K562 (cell line): Measurements from ENCODE around the gene KYAT1. TPM values are rescaled to one million over a fixed set of nuclear protein-coding genes. Genes with fewer than 3 reads are reported as not detected.

Experiments
- ATAC-seq: fragments of 200-7000 bp; cut with Tn5 transposase; 3 replicates; pipeline ENCODE4 v1.9.1; 2020; ENCODE audit warnings: moderate library complexity
- BruUV-seq: library from RNA; stranded (reverse); fragments of 400-500 nt; replicated peaks from 2 replicates; lab custom pipeline; 2021; lab: Mats Ljungman, UMichigan
- CTCF ChIA-PET: fragments of 300-600 bp; formaldehyde crosslinking; extraction: SDS; loops from one replicate; lab custom pipeline; 2021; ENCODE audit warnings: low intra/inter-chr PET ratio; lab: Yijun Ruan, JAX
- POLR2A ChIA-PET: fragments of 300-600, 350-650 bp; sonication (Branson Sonifier 250); formaldehyde crosslinking; extraction: SDS; loops from one replicate; lab custom pipeline; 2021; ENCODE audit warnings: antibody characterized with exemption, inconsistent platforms; lab: Yijun Ruan, JAX
- DNase-seq, 4 experiments: peaks; one replicate each; pipeline versions ENCODE4 v3.0.0 to v3.0.0-alpha.2; 2011 to 2018; ENCODE audit warnings: low spot score in 3 of 4, mixed read lengths in 3 of 4; ENCODE audit errors: extremely low read depth in 1 of 4
- FAIRE-seq: peaks from 2 replicates; lab custom pipeline; 2011; peaks lifted over from hg19 to GRCh38; lab: Jason Lieb, UNC
- H2AFZ ChIP-seq: 2 replicates; pipeline ENCODE4 v1.6.0; 2011; ENCODE audit warnings: low read depth, low read length, control low read depth, inconsistent platforms
- H3K27ac ChIP-seq: fragments of 200-600 bp; 3 replicates; pipeline ENCODE4 v1.8.0; 2011; ENCODE audit warnings: low read depth, mild to moderate bottlenecking, control low read depth, inconsistent platforms, low read length, moderate library complexity, mixed read lengths; ENCODE audit errors: extremely low read depth
- H3K27me3 ChIP-seq, 2 experiments: fragments of 300-600 bp in 1 of 2; 2 replicates in 1 of 2; 3 replicates in 1 of 2; pipeline versions ENCODE4 v1.6.0 to v1.8.0; 2011; ENCODE audit warnings: inconsistent platforms in 2 of 2, low read length in 2 of 2, mild to moderate bottlenecking in 1 of 2, mixed read lengths in 1 of 2, moderate library complexity in 1 of 2; ENCODE audit not compliant: control insufficient read depth in 2 of 2, insufficient read depth in 2 of 2
- H3K36me3 ChIP-seq: fragments of 300-600 bp; 3 replicates; pipeline ENCODE4 v1.8.0; 2011; ENCODE audit warnings: mild to moderate bottlenecking, low read length, inconsistent platforms; ENCODE audit not compliant: control insufficient read depth, insufficient read depth
- H3K4me1 ChIP-seq, 2 experiments: fragments of 200-600 bp in 1 of 2; replicated peaks in 1 of 2; 2 replicates in 1 of 2; 3 replicates in 1 of 2; pipeline versions ENCODE4 v1.5.1 to v1.8.0; 2011; ENCODE audit warnings: inconsistent platforms in 2 of 2, low read length in 2 of 2, mild to moderate bottlenecking in 1 of 2, mixed read lengths in 1 of 2, moderate library complexity in 1 of 2; ENCODE audit not compliant: control insufficient read depth in 2 of 2, insufficient read depth in 2 of 2
- H3K4me2 ChIP-seq: 2 replicates; pipeline ENCODE4 v1.6.1; 2011; ENCODE audit warnings: low read length, control low read depth, inconsistent platforms, mixed read lengths; ENCODE audit not compliant: insufficient read depth
- H3K4me3 ChIP-seq: fragments of 200-600 bp; sonication (generic), shearing (Covaris generic); 2 replicates; pipeline ENCODE4 v1.5.1; 2016; ENCODE audit warnings: control low read depth, inconsistent platforms
- H3K79me2 ChIP-seq: fragments of 200-600 bp; 3 replicates; pipeline ENCODE4 v1.8.0; 2011; ENCODE audit warnings: low read length, inconsistent platforms; ENCODE audit not compliant: control insufficient read depth, insufficient read depth
- H3K9ac ChIP-seq, 2 experiments: 2 replicates each; pipeline versions ENCODE4 v1.6.0 to v1.6.1; 2011; ENCODE audit warnings: low read depth in 2 of 2, low read length in 2 of 2, control low read depth in 1 of 2, inconsistent platforms in 1 of 2, mild to moderate bottlenecking in 1 of 2, mixed read lengths in 1 of 2; ENCODE audit not compliant: insufficient read depth in 1 of 2
- H3K9me1 ChIP-seq: one replicate; pipeline ENCODE4 v1.6.0; 2011; ENCODE audit warnings: inconsistent platforms, mild to moderate bottlenecking, low read length, moderate library complexity; ENCODE audit not compliant: control insufficient read depth, insufficient read depth
- H3K9me3 ChIP-seq: replicated peaks from 2 replicates; pipeline ENCODE4 v1.5.1; 2011; ENCODE audit warnings: low read depth, low read length, inconsistent platforms; ENCODE audit not compliant: control insufficient read depth, insufficient read depth
- H4K20me1 ChIP-seq: replicated peaks from 2 replicates; pipeline ENCODE4 v1.6.1; 2011; ENCODE audit warnings: low read length, inconsistent platforms, mixed read lengths; ENCODE audit not compliant: control insufficient read depth, insufficient read depth
- ARID4B ChIP-seq: sonication (generic); formaldehyde crosslinking; IDR thresholded peaks from 2 replicates; pipeline ENCODE4 v1.8.0; 2022; ENCODE audit warnings: mild to moderate bottlenecking, missing genetic modification reagents
- DLX4 ChIP-seq: fragments of 250-450 bp; sonication (Bioruptor Pico); IDR thresholded peaks from 2 replicates; pipeline ENCODE4 v1.6.1; 2021; ENCODE audit warnings: mild to moderate bottlenecking
- KLF16 ChIP-seq: IDR thresholded peaks from 2 replicates; pipeline ENCODE4 v1.6.1; 2016; ENCODE audit warnings: antibody characterized with exemption
- POLR2A ChIP-seq: fragments of 450-650 bp; conservative IDR thresholded peaks from 2 replicates; pipeline ENCODE4 v1.6.1; 2016
- RBFOX2 ChIP-seq: fragments of 200-400 bp; formaldehyde crosslinking; IDR thresholded peaks from 2 replicates; pipeline ENCODE4 v1.6.1; 2017; ENCODE audit warnings: low read depth, mild to moderate bottlenecking, low read length, moderate library complexity
- TCF7 ChIP-seq: sonication (generic); IDR thresholded peaks from 2 replicates; pipeline ENCODE4 v1.6.1; 2016; ENCODE audit warnings: antibody characterized with exemption, borderline replicate concordance
- ZFPM2 ChIP-seq: fragments of 250-450 bp; sonication (Bioruptor Pico); IDR thresholded peaks from 2 replicates; pipeline ENCODE4 v1.5.1; 2022; ENCODE audit warnings: mild to moderate bottlenecking
- ZNF551 ChIP-seq: fragments of 250-450 bp; sonication (Bioruptor Pico); IDR thresholded peaks from 2 replicates; pipeline ENCODE4 v1.5.0; 2021; ENCODE audit warnings: mild to moderate bottlenecking, moderate library complexity
- WGBS: fragments of 100-300 bp; shearing (Covaris generic); methylation state at CpG from one replicate; pipeline ENCODE4 v1.1.6; 2016; ENCODE audit warnings: low coverage, mixed read lengths; ENCODE audit not compliant: insufficient coverage; ENCODE audit errors: missing lambda C conversion rate; 5-methylcytosine and 5-hydroxymethylcytosine counted together
- in situ Hi-C: fragments of 300-500 bp; cut with MboI; formaldehyde crosslinking; loops from 4 replicates; pipeline ENCODE4 v1.15.0; 2018; ENCODE audit warnings: inconsistent platforms, mixed read lengths
- intact Hi-C: fragments of 100-400 bp; cut with micrococcal nuclease; formaldehyde crosslinking; loops from 2 replicates; pipeline ENCODE4 v1.14.2; 2022
- polyA plus RNA-seq, 8 experiments: library from polyadenylated mRNA; depleted of rRNA in 4 of 8; stranded (reverse) in 5 of 8; unstranded in 3 of 8; fragments of >200 nt; fragmentation: Nextera tagmentation in 2 of 8; fragmentation: Illumina TruSeq in 1 of 8; extraction: Ambion mirVana in 2 of 8; extraction: Trizol in 1 of 8; gene quantifications; 2 replicates each; pipeline versions ENCODE4 v1.2.1 to v1.2.3, GENCODE V29; 2011 to 2014; ENCODE audit warnings: inconsistent platforms in 1 of 8, missing spikeins in 1 of 8
- total RNA-seq, 7 experiments: library from RNA; depleted of rRNA in 6 of 7; stranded (reverse); fragments of >200 nt in 6 of 7; fragmentation: Illumina TruSeq in 2 of 7; extraction: Trizol in 2 of 7; gene quantifications; 2 replicates each; pipeline versions ENCODE4 v1.2.1 to v1.2.3, GENCODE V29; 2011 to 2021; ENCODE audit warnings: low replicate concordance in 1 of 7
- TF ChIP-seq, protein P1 (sequence below): sonication (generic); formaldehyde crosslinking; IDR thresholded peaks from 2 replicates; pipeline ENCODE4 v1.8.1; 2023; ENCODE audit warnings: mild to moderate bottlenecking, missing genetic modification reagents

The KYAT1 gene
- total and polyA plus RNA-seq, 9 of the 15 experiments (the other 6 are each of a cell fraction or from before 2014, with no cell fraction given) = 6.4 to 16.8 (median 11.1) TPM

- H3K9me1 ChIP-seq = no peaks in the 10 kb centered on the region
- H3K4me1 ChIP-seq = peaks cover 4 to 61% of the 10 kb centered on the region in 2 experiments; a peak in 3 of 5 replicates
- BruUV-seq = no TSS peak
- H3K4me2 ChIP-seq = no peak overlapping the region
- peak overlapping the region in 1 of 2 experiments; percentile 99; a peak in 2 of 4 replicates for H3K9ac ChIP-seq
- H3K4me3 ChIP-seq = no peak overlapping the region
- no peak overlapping the region for H2AFZ ChIP-seq
- 75% methylated on average over 24 of the region's 24 CpGs for WGBS
- DNase-seq = no peak
- CTCF ChIA-PET = interaction anchor here (0.6 kb wide), 1 partner anchor 42 kb away, joined by 3 read pairs; no protein-coding TSS in a partner anchor
- peaks cover 61% of the 10 kb centered on the region for H3K36me3 ChIP-seq
- no peak for ATAC-seq
- FAIRE-seq = no peak
- H3K9me3 ChIP-seq = no peaks in the 10 kb centered on the region
- intact Hi-C loops = no loop called here
- peaks cover 20% of the 10 kb centered on the region for H3K79me2 ChIP-seq
- no peak overlapping the region for H3K27ac ChIP-seq
- peaks cover 14% of the 10 kb centered on the region for H4K20me1 ChIP-seq
- POLR2A ChIA-PET = interaction anchor here (1.0 to 3.9 kb wide), 6 partner anchors 9 to 62 kb away, joined by 3 to 48 read pairs (median 4); partner anchors contain the start of gene SPOUT1
- in situ Hi-C loops = no loop called here
- H3K27me3 ChIP-seq = no peaks in the 10 kb centered on the region
- TF ChIP-seq ZFPM2 (CRISPR knock-in tag) (no peak), POLR2A (peak; percentile 36), DLX4 (CRISPR knock-in tag) (no peak), ZNF551 (CRISPR knock-in tag) (no peak), RBFOX2 (peak; percentile 71), KLF16 (no peak), TCF7 (no peak), ARID4B (CRISPR knock-in tag) (no peak)
- TF ChIP-seq, protein P1, sequence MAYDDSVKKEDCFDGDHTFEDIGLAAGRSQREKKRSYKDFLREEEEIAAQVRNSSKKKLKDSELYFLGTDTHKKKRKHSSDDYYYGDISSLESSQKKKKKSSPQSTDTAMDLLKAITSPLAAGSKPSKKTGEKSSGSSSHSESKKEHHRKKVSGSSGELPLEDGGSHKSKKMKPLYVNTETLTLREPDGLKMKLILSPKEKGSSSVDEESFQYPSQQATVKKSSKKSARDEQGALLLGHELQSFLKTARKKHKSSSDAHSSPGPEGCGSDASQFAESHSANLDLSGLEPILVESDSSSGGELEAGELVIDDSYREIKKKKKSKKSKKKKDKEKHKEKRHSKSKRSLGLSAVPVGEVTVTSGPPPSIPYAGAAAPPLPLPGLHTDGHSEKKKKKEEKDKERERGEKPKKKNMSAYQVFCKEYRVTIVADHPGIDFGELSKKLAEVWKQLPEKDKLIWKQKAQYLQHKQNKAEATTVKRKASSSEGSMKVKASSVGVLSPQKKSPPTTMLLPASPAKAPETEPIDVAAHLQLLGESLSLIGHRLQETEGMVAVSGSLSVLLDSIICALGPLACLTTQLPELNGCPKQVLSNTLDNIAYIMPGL (CRISPR knock-in tag) = no peak
Observed at GRCh38 chr9:128820665-128821583, 60.8 kb downstream of the KYAT1 start.
